ENCODE results near the gene SEMA6B. TPM values are rescaled to one million over a fixed set of nuclear protein-coding genes. Genes with fewer than 3 reads are reported as not detected.

SEMA6B gene
- total and polyA plus RNA-seq, 11 donors, result 6.0 to 29.7 (median 10.1) TPM

- ATAC-seq, result no peak
- intact Hi-C loops (cut with DNase I), result loop anchor here in 9 of 10 donors (2.0 to 5.0 kb wide), 2 partner anchors 79 kb away; partner anchors contain the start of gene TNFAIP8L1 (in 8 of the 9)
Measured at GRCh38 chr19:4557971-4558941, 1.2 kb downstream of the SEMA6B start.

GRCh38 chr19:4557144-4557970 lies 2.1 kb downstream of the SEMA6B start:
- no peaks in the 10 kb centered on the region for H3K9me3 ChIP-seq
- H3K4me3 ChIP-seq, result peak overlapping the region in 9 of 12 donors; percentile 53 to 65 (median 60)
- DNase-seq (no peak), ATAC-seq (peak in 1 of 4 donors; percentile 12)
- H3K27me3 ChIP-seq, result no peaks in the 10 kb centered on the region
- peaks cover 0 to 21% (median 9%) of the 10 kb centered on the region in 9 donors for H3K36me3 ChIP-seq
- intact Hi-C loops (cut with DNase I), result loop anchor here in 8 of 10 donors (5.0 kb wide), 1 partner anchor 80 kb away; the partner anchor contains the start of gene TNFAIP8L1 (in 8 of the 8)
- peaks cover 0 to 25% (median 3%) of the 10 kb centered on the region in 12 donors for H3K4me1 ChIP-seq
- peak overlapping the region in 2 of 12 donors; percentile 31 to 80 for H3K27ac ChIP-seq
- TF ChIP-seq POLR2A (IDR thresholded peaks at IDR 0.05) (no peak), CTCF (IDR thresholded peaks at IDR 0.05) (no peak)
- 79 to 82% (median 79%) methylated on average over 33 of the region's 33 CpGs for WGBS, 4 donors

More at GRCh38 chr19:4557971-4558941, 1.2 kb downstream of the SEMA6B start:
- Histone ChIP-seq H3K9me3 (no peaks in the 10 kb centered on the region), H3K36me3 (peaks cover 0 to 14% (median 6%) of the 10 kb centered on the region in 9 donors), H3K27me3 (no peaks in the 10 kb centered on the region), H3K4me1 (peaks cover 0 to 28% (median 3%) of the 10 kb centered on the region in 12 donors), H3K4me3 (peak overlapping the region in 11 of 12 donors; percentile 20 to 65 (median 58)), H3K27ac (peak overlapping the region in 8 of 12 donors; percentile 53 to 87 (median 79))
- no peak for DNase-seq
- WGBS, 4 donors, result 22 to 26% (median 25%) methylated on average over 32 to 44 of the region's 44 CpGs
- TF ChIP-seq CTCF (IDR thresholded peaks at IDR 0.05) (peak; percentile 99 to 100 (median 99)), POLR2A (IDR thresholded peaks at IDR 0.05) (no peak)

- no peak overlapping the region for H3K4me3 ChIP-seq
- H3K9me3 ChIP-seq, result no peaks in the 10 kb centered on the region
- H3K27ac ChIP-seq, result no peak overlapping the region
- peak in 1 of 5 donors; percentile 73 for DNase-seq
- peaks cover 0 to 24% (median 12%) of the 10 kb centered on the region in 9 donors for H3K36me3 ChIP-seq
- H3K27me3 ChIP-seq, result no peaks in the 10 kb centered on the region
- 78 to 87% (median 82%) methylated on average over 16 to 25 of the region's 25 CpGs for WGBS, 4 donors
- intact Hi-C loops (cut with DNase I), result loop anchor here in 8 of 10 donors (5.0 kb wide), 1 partner anchor 81 kb away; the partner anchor contains the start of gene TNFAIP8L1 (in 8 of the 8)
- ATAC-seq, result peak in 3 of 4 donors; percentile 41 to 58 (median 52)
- TF ChIP-seq CTCF (IDR thresholded peaks at IDR 0.05), result no peak
- TF ChIP-seq POLR2A (IDR thresholded peaks at IDR 0.05), result no peak
- H3K4me1 ChIP-seq, result peaks cover 0 to 24% (median 3%) of the 10 kb centered on the region in 12 donors
Measured at GRCh38 chr19:4556597-4557127, 2.8 kb downstream of the SEMA6B start.

Measured in heart left ventricle (tissue), 16 donors.